Neural cell (in vitro differentiated cells): Measurements from ENCODE around the gene SERTAD3. TPM values are rescaled to one million over a fixed set of nuclear protein-coding genes. Genes with fewer than 3 reads are reported as not detected.
"Not testable (repeated sequence)": the region's sequence is repeated elsewhere in the genome, so short reads cannot be mapped to it uniquely, and the experiment has no call there.

Source experiments
- H2AFZ ChIP-seq: fragments of 200-600, 300-800 bp; sonication (generic), shearing (Covaris generic); 2 replicates; pipeline ENCODE4 v1.6.0; 2014; ENCODE audit warnings: low read depth, mild to moderate bottlenecking, antibody characterized with exemption, low read length, moderate library complexity
- H3F3A ChIP-seq: fragments of 200-600 bp; shearing (Covaris generic); 2 replicates; pipeline ENCODE4 v1.6.1; 2016; ENCODE audit warnings: mild to moderate bottlenecking, moderate library complexity, mixed read lengths, antibody characterized with exemption, low read length; ENCODE audit not compliant: insufficient read depth, poor library complexity, severe bottlenecking
- H3K27ac ChIP-seq: fragments of 200-600, 300-800 bp; sonication (generic), shearing (Covaris generic); 2 replicates; pipeline ENCODE4 v1.5.1; 2014; ENCODE audit warnings: mild to moderate bottlenecking, low read length, moderate library complexity
- H3K27me3 ChIP-seq: fragments of 300-800, 200-600 bp; sonication (generic), shearing (Covaris generic); 2 replicates; pipeline ENCODE4 v1.6.0; 2014; ENCODE audit warnings: mild to moderate bottlenecking, low read depth, low read length, moderate library complexity; ENCODE audit not compliant: insufficient read depth
- H3K36me3 ChIP-seq: fragments of 300-800, 200-600 bp; sonication (generic), shearing (Covaris generic); 2 replicates; pipeline ENCODE4 v1.5.1; 2014; ENCODE audit warnings: mild to moderate bottlenecking, antibody characterized with exemption, low read length, moderate library complexity; ENCODE audit not compliant: insufficient read depth
- H3K4me2 ChIP-seq: fragments of 300-800, 200-600 bp; sonication (generic), shearing (Covaris generic); 2 replicates; pipeline ENCODE4 v1.6.0; 2014; ENCODE audit warnings: mild to moderate bottlenecking, low read length
- H3K4me3 ChIP-seq: fragments of 300-800, 200-600 bp; sonication (generic), shearing (Covaris generic); 2 replicates; pipeline ENCODE4 v1.5.1; 2014; ENCODE audit warnings: mild to moderate bottlenecking, low read length, moderate library complexity
- H3K79me2 ChIP-seq: fragments of 200-600 bp; shearing (Covaris generic); replicated peaks from 2 replicates; pipeline ENCODE4 v1.6.0; 2014; ENCODE audit warnings: mild to moderate bottlenecking, low read length, moderate library complexity; ENCODE audit not compliant: insufficient read depth
- H3K9ac ChIP-seq: fragments of 300-800, 200-600 bp; sonication (generic), shearing (Covaris generic); 2 replicates; pipeline ENCODE4 v1.6.1; 2016; ENCODE audit warnings: mild to moderate bottlenecking, low read length, mixed read lengths
- H3K9me2 ChIP-seq: fragments of 200-600 bp; shearing (Covaris generic); 2 replicates; pipeline ENCODE4 v1.6.1; 2016; ENCODE audit warnings: mild to moderate bottlenecking, low read length, mixed read lengths; ENCODE audit not compliant: insufficient read depth
- H3K9me3 ChIP-seq: fragments of 200-600, 300-800 bp; sonication (generic), shearing (Covaris generic); 2 replicates; pipeline ENCODE4 v1.6.1; 2016; ENCODE audit warnings: mild to moderate bottlenecking, mixed run types, low read length, moderate library complexity, mixed read lengths
- H4K20me1 ChIP-seq: fragments of 200-600 bp; shearing (Covaris generic); 2 replicates; pipeline ENCODE4 v1.6.1; 2016; ENCODE audit warnings: mild to moderate bottlenecking, mixed run types; ENCODE audit not compliant: insufficient read depth
- CTCF ChIP-seq: fragments of 450-650 bp; IDR thresholded peaks from 2 replicates; pipeline ENCODE4 v1.5.1; 2014; ENCODE audit warnings: antibody characterized with exemption, mild to moderate bottlenecking, moderate library complexity; ENCODE audit not compliant: poor library complexity, severe bottlenecking
- EP300 ChIP-seq: fragments of 450-650 bp; conservative IDR thresholded peaks from 2 replicates; pipeline ENCODE4 v1.6.1; 2014; ENCODE audit warnings: antibody characterized with exemption, mild to moderate bottlenecking, moderate library complexity; ENCODE audit not compliant: poor library complexity, severe bottlenecking
- EZH2 ChIP-seq: fragments of 200-600, 300-800 bp; shearing (Covaris generic), sonication (generic); IDR thresholded peaks from 2 replicates; pipeline ENCODE4 v1.6.1; 2014; ENCODE audit warnings: antibody characterized with exemption, low read length, borderline replicate concordance, mild to moderate bottlenecking; ENCODE audit not compliant: insufficient read depth, poor library complexity, severe bottlenecking
- MXI1 ChIP-seq: fragments of 450-650 bp; conservative IDR thresholded peaks from 2 replicates; pipeline ENCODE4 v1.6.1; 2014; ENCODE audit warnings: antibody characterized with exemption, mild to moderate bottlenecking; ENCODE audit not compliant: poor library complexity, severe bottlenecking
- POLR2AphosphoS5 ChIP-seq: IDR thresholded peaks from 2 replicates; pipeline ENCODE4 v1.6.1; 2012
- RAD21 ChIP-seq: fragments of 450-650 bp; conservative IDR thresholded peaks from 2 replicates; pipeline ENCODE4 v1.6.1; 2014; ENCODE audit warnings: antibody characterized with exemption, mild to moderate bottlenecking, moderate library complexity
- REST ChIP-seq: IDR thresholded peaks from 2 replicates; pipeline ENCODE4 v1.6.1; 2012; ENCODE audit warnings: borderline replicate concordance
- SMC3 ChIP-seq: fragments of 450-650 bp; conservative IDR thresholded peaks from 2 replicates; pipeline ENCODE4 v1.6.1; 2014; ENCODE audit warnings: antibody characterized with exemption, mild to moderate bottlenecking, moderate library complexity; ENCODE audit not compliant: poor library complexity
- TAF1 ChIP-seq: IDR thresholded peaks from 2 replicates; pipeline ENCODE4 v1.6.1; 2012; ENCODE audit warnings: low read depth
- polyA plus RNA-seq: library from polyadenylated mRNA; depleted of rRNA; stranded (reverse); fragments of >200 nt; gene quantifications from 2 replicates; pipeline ENCODE4 v1.2.3, GENCODE V29; 2014

SERTAD3 gene
- polyA plus RNA-seq, 1 donor from 2014 or later, result 7.6 TPM

DNA sequence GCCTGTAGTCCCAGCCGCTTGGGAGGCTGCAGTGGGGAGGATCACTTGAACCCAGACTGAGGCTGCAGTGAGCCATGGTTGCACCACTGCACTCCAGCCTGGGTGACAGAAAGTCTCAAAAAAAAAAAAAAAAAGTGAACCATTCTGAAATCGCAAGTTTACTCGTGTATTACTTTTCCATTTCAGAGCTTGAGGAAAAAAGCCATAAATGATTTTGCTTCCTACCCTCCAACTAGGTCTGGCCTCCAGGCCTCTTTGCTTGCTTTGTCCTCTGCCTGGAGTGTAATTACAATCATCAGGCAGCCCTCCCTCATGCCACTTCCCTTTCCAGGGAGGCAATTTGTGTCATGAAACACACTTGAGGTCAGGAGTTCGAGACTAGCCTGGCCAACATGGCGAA, 12.9 kb upstream of the SERTAD3 start:
- no peaks in the 10 kb centered on the region for H3K79me2 ChIP-seq
- H3K9me2 ChIP-seq, result no peaks in the 10 kb centered on the region
- no peak overlapping the region for H2AFZ ChIP-seq
- H3K4me3 ChIP-seq, result no peak overlapping the region
- no peaks in the 10 kb centered on the region for H3K27me3 ChIP-seq
- TF ChIP-seq CTCF (no peak), RAD21 (no peak), REST (no peak), EZH2 (no peak), TAF1 (no peak), MXI1 (no peak), EP300 (no peak), POLR2AphosphoS5 (no peak), SMC3 (no peak)
- no peaks in the 10 kb centered on the region for H3K9me3 ChIP-seq
- no peaks in the 10 kb centered on the region for H4K20me1 ChIP-seq
- no peak overlapping the region for H3K9ac ChIP-seq
- H3F3A ChIP-seq, result no peaks in the 10 kb centered on the region
- no peaks in the 10 kb centered on the region for H3K36me3 ChIP-seq
- H3K27ac ChIP-seq, result no peak overlapping the region
- H3K4me2 ChIP-seq, result no peak overlapping the region

- not testable (repeated sequence) for H3K9me2 ChIP-seq, H3K27ac ChIP-seq, H3K27me3 ChIP-seq, H3K4me2 ChIP-seq, H2AFZ ChIP-seq, H3K36me3 ChIP-seq, H3K9me3 ChIP-seq, H3K4me3 ChIP-seq, H3K79me2 ChIP-seq, H3K9ac ChIP-seq, H4K20me1 ChIP-seq, H3F3A ChIP-seq
These were observed 9.8 kb upstream of the SERTAD3 start for GRCh38 chr19:40453943-40454342.

GRCh38 chr19:40453151-40453735, 9.1 kb upstream of the SERTAD3 start:
- H3K9me2 ChIP-seq, result no peaks in the 10 kb centered on the region
- H3K36me3 ChIP-seq, result no peaks in the 10 kb centered on the region
- no peaks in the 10 kb centered on the region for H3F3A ChIP-seq
- TF ChIP-seq REST (no peak), MXI1 (no peak), EZH2 (no peak), SMC3 (no peak), RAD21 (no peak), CTCF (no peak), POLR2AphosphoS5 (no peak), EP300 (no peak), TAF1 (no peak)
- H3K9me3 ChIP-seq, result no peaks in the 10 kb centered on the region
- no peaks in the 10 kb centered on the region for H3K27me3 ChIP-seq
- H3K27ac ChIP-seq, result no peak overlapping the region
- no peaks in the 10 kb centered on the region for H3K79me2 ChIP-seq
- no peak overlapping the region for H3K4me2 ChIP-seq
- H3K9ac ChIP-seq, result no peak overlapping the region
- H4K20me1 ChIP-seq, result no peaks in the 10 kb centered on the region
- no peak overlapping the region for H3K4me3 ChIP-seq
- no peak overlapping the region for H2AFZ ChIP-seq
